ENCODE data around the gene KCNMA1. TPM values are rescaled to one million over a fixed set of nuclear protein-coding genes. Genes with fewer than 3 reads are reported as not detected.

The KCNMA1 gene
- total and polyA plus RNA-seq, 4 donors, result 36.2 to 95.0 (median 54.3) TPM

GRCh38 chr10:77647543-77648293 lies 10.1 kb upstream of the KCNMA1 start:
- peak in 1 of 6 donors; percentile 79 for DNase-seq (ENCODE audit: low read depth in 4 of 6, low spot score in 6 of 6)
- Histone ChIP-seq H3K36me3 (ENCODE audit: control insufficient read depth, insufficient read depth, low read length) (no peaks in the 10 kb centered on the region), H3K4me3 (ENCODE audit: low read depth, low read length) (no peak overlapping the region), H3K27ac (ENCODE audit: low read depth, low read length) (no peak overlapping the region), H3K9me3 (ENCODE audit: control insufficient read depth, insufficient read depth, low read length) (no peaks in the 10 kb centered on the region), H3K4me1 (ENCODE audit: control insufficient read depth, insufficient read depth, low read length) (no peaks in the 10 kb centered on the region), H3K27me3 (ENCODE audit: control insufficient read depth, insufficient read depth, low read length) (no peaks in the 10 kb centered on the region)
- WGBS (ENCODE audit: insufficient coverage), result no CpG with 5 or more reads among the region's 4 CpGs

- Histone ChIP-seq H3K4me1 (ENCODE audit: control insufficient read depth, insufficient read depth, low read length) (no peaks in the 10 kb centered on the region), H3K4me3 (ENCODE audit: low read depth, low read length) (no peak overlapping the region), H3K36me3 (ENCODE audit: control insufficient read depth, insufficient read depth, low read length) (no peaks in the 10 kb centered on the region), H3K27me3 (ENCODE audit: control insufficient read depth, insufficient read depth, low read length) (peaks cover 14% of the 10 kb centered on the region), H3K27ac (ENCODE audit: low read depth, low read length) (no peak overlapping the region), H3K9me3 (ENCODE audit: control insufficient read depth, insufficient read depth, low read length) (no peaks in the 10 kb centered on the region)
- 100% methylated on average over 1 of the region's 4 CpGs for WGBS (ENCODE audit: insufficient coverage)
- DNase-seq (ENCODE audit: low read depth in 4 of 6, low spot score in 6 of 6), result no peak
Observed at GRCh38 chr10:77644557-77645243, 7.1 kb upstream of the KCNMA1 start.

DNA sequence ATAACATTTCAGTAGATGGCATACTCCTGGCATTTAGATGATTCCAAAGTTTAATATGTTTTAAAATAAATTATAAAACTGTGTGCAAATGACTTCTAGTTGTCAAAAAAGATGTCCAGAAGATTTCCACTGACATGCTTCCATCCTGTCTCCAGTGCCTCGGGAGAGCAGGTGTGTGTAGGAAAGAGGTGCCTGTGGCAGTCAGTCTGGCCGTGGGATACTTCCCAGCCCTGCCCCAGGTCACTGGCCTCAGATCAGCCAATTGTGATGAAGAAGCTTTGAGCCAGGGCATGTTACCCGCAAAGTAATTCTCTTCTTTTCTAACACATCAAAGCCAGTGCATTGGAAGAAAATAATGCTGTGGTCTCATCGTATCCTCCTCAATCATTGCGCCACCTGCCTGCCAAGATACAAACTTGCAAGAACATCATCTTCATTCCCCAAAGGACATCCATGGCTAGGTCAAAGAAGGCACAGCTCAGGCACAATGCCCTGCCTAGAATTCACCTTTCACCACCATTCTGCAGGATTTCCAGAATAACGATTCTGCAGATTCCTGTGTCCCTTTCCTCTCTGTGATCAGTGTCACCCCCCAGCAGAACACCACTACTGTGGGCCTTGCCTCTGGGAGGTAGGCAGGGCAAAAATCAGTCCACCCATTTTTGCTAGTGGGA lies 6.3 kb upstream of the KCNMA1 start:
- peak in 2 of 6 donors; percentile 70 to 83 for DNase-seq (ENCODE audit: low read depth in 4 of 6, low spot score in 6 of 6)

GRCh38 chr10:77641788-77642397 lies 4.3 kb upstream of the KCNMA1 start:
- Histone ChIP-seq H3K27ac (ENCODE audit: low read depth, low read length) (no peak overlapping the region), H3K27me3 (ENCODE audit: control insufficient read depth, insufficient read depth, low read length) (peaks cover 31% of the 10 kb centered on the region), H3K4me1 (ENCODE audit: control insufficient read depth, insufficient read depth, low read length) (peaks cover 12% of the 10 kb centered on the region), H3K9me3 (ENCODE audit: control insufficient read depth, insufficient read depth, low read length) (no peaks in the 10 kb centered on the region), H3K4me3 (ENCODE audit: low read depth, low read length) (no peak overlapping the region), H3K36me3 (ENCODE audit: control insufficient read depth, insufficient read depth, low read length) (no peaks in the 10 kb centered on the region)
- DNase-seq (ENCODE audit: low read depth in 4 of 6, low spot score in 6 of 6), result peak in 4 of 6 donors; percentile 78 to 96 (median 88)
- 0% methylated on average over 4 of the region's 5 CpGs for WGBS (ENCODE audit: insufficient coverage)

More for the DNA sequence above, 6.3 kb upstream of the KCNMA1 start:
- 29% methylated on average over 5 of the region's 6 CpGs for WGBS (ENCODE audit: insufficient coverage)
- Histone ChIP-seq H3K4me3 (ENCODE audit: low read depth, low read length) (no peak overlapping the region), H3K9me3 (ENCODE audit: control insufficient read depth, insufficient read depth, low read length) (no peaks in the 10 kb centered on the region), H3K36me3 (ENCODE audit: control insufficient read depth, insufficient read depth, low read length) (no peaks in the 10 kb centered on the region), H3K27ac (ENCODE audit: low read depth, low read length) (no peak overlapping the region), H3K27me3 (ENCODE audit: control insufficient read depth, insufficient read depth, low read length) (peaks cover 22% of the 10 kb centered on the region), H3K4me1 (ENCODE audit: control insufficient read depth, insufficient read depth, low read length) (peaks cover 3% of the 10 kb centered on the region)

GRCh38 chr10:77641344-77641743 lies 3.7 kb upstream of the KCNMA1 start:
- H3K9me3 ChIP-seq (ENCODE audit: control insufficient read depth, insufficient read depth, low read length), result no peaks in the 10 kb centered on the region
- no CpG with 5 or more reads among the region's 1 CpG for WGBS (ENCODE audit: insufficient coverage)
- peaks cover 17% of the 10 kb centered on the region for H3K4me1 ChIP-seq (ENCODE audit: control insufficient read depth, insufficient read depth, low read length)
- no peak overlapping the region for H3K27ac ChIP-seq (ENCODE audit: low read depth, low read length)
- DNase-seq (ENCODE audit: low read depth in 4 of 6, low spot score in 6 of 6), result no peak
- no peaks in the 10 kb centered on the region for H3K36me3 ChIP-seq (ENCODE audit: control insufficient read depth, insufficient read depth, low read length)
- peaks cover 36% of the 10 kb centered on the region for H3K27me3 ChIP-seq (ENCODE audit: control insufficient read depth, insufficient read depth, low read length)
- no peak overlapping the region for H3K4me3 ChIP-seq (ENCODE audit: low read depth, low read length)

- peaks cover 26% of the 10 kb centered on the region for H3K4me1 ChIP-seq (ENCODE audit: control insufficient read depth, insufficient read depth, low read length)
- peaks cover 48% of the 10 kb centered on the region for H3K27me3 ChIP-seq (ENCODE audit: control insufficient read depth, insufficient read depth, low read length)
- DNase-seq (ENCODE audit: low read depth in 4 of 6, low spot score in 6 of 6), result no peak
- H3K27ac ChIP-seq (ENCODE audit: low read depth, low read length), result no peak overlapping the region
- WGBS (ENCODE audit: insufficient coverage), result 92% methylated on average over 3 of the region's 3 CpGs
- H3K4me3 ChIP-seq (ENCODE audit: low read depth, low read length), result no peak overlapping the region
- no peaks in the 10 kb centered on the region for H3K36me3 ChIP-seq (ENCODE audit: control insufficient read depth, insufficient read depth, low read length)
- H3K9me3 ChIP-seq (ENCODE audit: control insufficient read depth, insufficient read depth, low read length), result no peaks in the 10 kb centered on the region
Observed at GRCh38 chr10:77640167-77640566, 2.6 kb upstream of the KCNMA1 start.

DNA sequence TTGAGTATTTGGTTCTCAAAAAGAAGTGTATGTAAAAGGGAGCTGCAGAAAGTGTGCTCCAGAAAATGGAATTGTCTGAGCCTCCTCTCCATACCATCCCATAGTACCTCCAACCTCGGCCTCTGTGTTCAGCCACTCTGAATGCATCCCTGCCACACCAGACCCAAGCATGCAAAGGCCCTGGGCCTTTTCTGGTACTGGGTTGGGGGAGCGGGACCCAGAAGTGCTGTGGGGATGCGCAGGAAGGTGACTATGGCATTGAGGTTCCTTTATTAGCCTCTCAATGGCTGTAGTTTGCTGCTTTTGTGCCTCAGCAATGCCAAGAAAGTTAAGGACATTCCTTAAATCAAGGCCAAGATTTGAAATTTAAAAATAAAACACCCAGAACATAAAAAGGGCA lies 2.1 kb upstream of the KCNMA1 start:
- H3K9me3 ChIP-seq (ENCODE audit: control insufficient read depth, insufficient read depth, low read length), result no peaks in the 10 kb centered on the region
- DNase-seq (ENCODE audit: low read depth in 4 of 6, low spot score in 6 of 6), result no peak
- peaks cover 52% of the 10 kb centered on the region for H3K27me3 ChIP-seq (ENCODE audit: control insufficient read depth, insufficient read depth, low read length)
- H3K4me1 ChIP-seq (ENCODE audit: control insufficient read depth, insufficient read depth, low read length), result peaks cover 26% of the 10 kb centered on the region
- H3K27ac ChIP-seq (ENCODE audit: low read depth, low read length), result no peak overlapping the region
- no peaks in the 10 kb centered on the region for H3K36me3 ChIP-seq (ENCODE audit: control insufficient read depth, insufficient read depth, low read length)
- no peak overlapping the region for H3K4me3 ChIP-seq (ENCODE audit: low read depth, low read length)
- WGBS (ENCODE audit: insufficient coverage), result 90% methylated on average over 2 of the region's 3 CpGs

DNA sequence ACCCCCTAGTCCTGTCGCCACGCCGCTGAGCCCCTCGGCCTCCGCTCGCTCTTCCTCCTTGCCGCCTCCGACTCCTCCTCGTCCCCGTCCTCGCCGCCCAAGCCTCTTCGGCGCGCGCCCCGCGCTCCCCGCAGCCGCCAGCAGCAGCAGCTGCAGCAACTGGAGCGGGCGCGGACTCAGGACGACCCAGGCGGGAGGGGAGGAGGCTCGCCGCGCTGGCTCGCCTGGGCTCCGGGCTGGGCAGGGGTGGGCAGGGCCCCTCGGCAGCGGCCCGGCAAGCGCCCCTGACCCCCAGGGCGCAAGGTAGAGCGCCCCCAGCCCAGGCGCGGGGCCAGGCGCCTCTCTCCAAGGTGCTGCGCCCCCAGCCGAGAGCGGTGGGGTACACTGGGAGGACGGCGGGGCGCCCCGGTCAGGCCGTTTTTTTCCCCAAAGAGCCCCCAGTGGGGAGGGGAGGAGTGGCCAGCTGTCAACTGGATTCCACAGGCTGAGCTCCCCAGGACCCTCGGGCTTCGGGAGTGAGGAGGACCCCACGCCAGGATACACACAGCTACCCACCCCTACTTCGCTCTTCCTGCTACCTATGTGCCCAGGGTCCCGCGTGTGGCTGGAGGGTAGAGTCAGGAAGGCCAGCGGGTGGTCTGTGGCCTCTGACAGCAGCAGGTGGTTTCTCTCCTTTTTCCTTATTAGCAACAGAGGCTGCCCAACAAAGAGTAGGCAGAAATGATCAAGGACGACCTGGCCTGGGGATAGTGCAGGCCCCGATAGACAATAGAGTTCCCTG lies 903 bp upstream of the KCNMA1 start:
- DNase-seq (ENCODE audit: low read depth in 4 of 6, low spot score in 6 of 6), result peak in 2 of 6 donors; percentile 81 to 86
- Histone ChIP-seq H3K27me3 (ENCODE audit: control insufficient read depth, insufficient read depth, low read length) (peaks cover 53% of the 10 kb centered on the region), H3K27ac (ENCODE audit: low read depth, low read length) (no peak overlapping the region), H3K9me3 (ENCODE audit: control insufficient read depth, insufficient read depth, low read length) (no peaks in the 10 kb centered on the region), H3K36me3 (ENCODE audit: control insufficient read depth, insufficient read depth, low read length) (no peaks in the 10 kb centered on the region), H3K4me3 (ENCODE audit: low read depth, low read length) (peak overlapping the region; percentile 26), H3K4me1 (ENCODE audit: control insufficient read depth, insufficient read depth, low read length) (peaks cover 26% of the 10 kb centered on the region)
- 2% methylated on average over 43 of the region's 56 CpGs for WGBS (ENCODE audit: insufficient coverage)

Measured in spinal cord (tissue), 10 donors.